K562 (cell line): ENCODE measurements around the gene TMEM95. TPM values are rescaled to one million over a fixed set of nuclear protein-coding genes. Genes with fewer than 3 reads are reported as not detected.

Source experiments
- ELK1 ChIP-seq: sonication (generic); formaldehyde crosslinking; IDR thresholded peaks from 2 replicates; pipeline ENCODE4 v1.8.1; 2022; ENCODE audit warnings: missing genetic modification reagents
- JUND ChIP-seq, 2 experiments: IDR thresholded peaks; 2 replicates in 1 of 2; 3 replicates in 1 of 2; pipeline ENCODE4 v1.6.1; 2011; ENCODE audit warnings: borderline replicate concordance in 2 of 2, low read depth in 2 of 2, low read length in 2 of 2, improper control_type of control experiment in 1 of 2, missing biosample characterization in 1 of 2, missing genetic modification characterization in 1 of 2, missing genetic modification reagents in 1 of 2
- RREB1 ChIP-seq: fragments of 250-450 bp; sonication (Bioruptor Pico); IDR thresholded peaks from 2 replicates; pipeline ENCODE4 v1.4.0; 2020
- polyA plus RNA-seq, 8 experiments: library from polyadenylated mRNA; depleted of rRNA in 4 of 8; stranded (reverse) in 5 of 8; unstranded in 3 of 8; fragments of >200 nt; fragmentation: Nextera tagmentation in 2 of 8; fragmentation: Illumina TruSeq in 1 of 8; extraction: Ambion mirVana in 2 of 8; extraction: Trizol in 1 of 8; gene quantifications; 2 replicates each; pipeline versions ENCODE4 v1.2.1 to v1.2.3, GENCODE V29; 2011 to 2014; ENCODE audit warnings: inconsistent platforms in 1 of 8, missing spikeins in 1 of 8
- total RNA-seq, 7 experiments: library from RNA; depleted of rRNA in 6 of 7; stranded (reverse); fragments of >200 nt in 6 of 7; fragmentation: Illumina TruSeq in 2 of 7; extraction: Trizol in 2 of 7; gene quantifications; 2 replicates each; pipeline versions ENCODE4 v1.2.1 to v1.2.3, GENCODE V29; 2011 to 2021; ENCODE audit warnings: low replicate concordance in 1 of 7
- TF ChIP-seq, protein P1 (sequence below), 2 experiments: IDR thresholded peaks; 2 replicates each; pipeline ENCODE4 v1.6.1; 2012; ENCODE audit warnings: improper control_type of control experiment in 2 of 2, low read depth in 2 of 2, low read length in 2 of 2, borderline replicate concordance in 1 of 2
- TF ChIP-seq, protein P2 (sequence below), 2 experiments: fragments of 450-650 bp; conservative IDR thresholded peaks; 2 replicates each; pipeline ENCODE4 v1.6.1; 2017; ENCODE audit warnings: mild to moderate bottlenecking in 2 of 2, moderate library complexity in 2 of 2

The TMEM95 gene
- total and polyA plus RNA-seq, 9 of the 15 experiments (the other 6 are each of a cell fraction or from before 2014, with no cell fraction given), result not detected

- TF ChIP-seq JUND (IDR thresholded peaks at IDR 0.05; ENCODE audit: borderline replicate concordance, low read depth, low read length) (no peak), JUND (tag; IDR thresholded peaks at IDR 0.05; ENCODE audit: borderline replicate concordance, low read depth, low read length) (no peak), ELK1 (CRISPR knock-in tag) (no peak), RREB1 (CRISPR knock-in tag) (no peak)
- TF ChIP-seq, protein P1, sequence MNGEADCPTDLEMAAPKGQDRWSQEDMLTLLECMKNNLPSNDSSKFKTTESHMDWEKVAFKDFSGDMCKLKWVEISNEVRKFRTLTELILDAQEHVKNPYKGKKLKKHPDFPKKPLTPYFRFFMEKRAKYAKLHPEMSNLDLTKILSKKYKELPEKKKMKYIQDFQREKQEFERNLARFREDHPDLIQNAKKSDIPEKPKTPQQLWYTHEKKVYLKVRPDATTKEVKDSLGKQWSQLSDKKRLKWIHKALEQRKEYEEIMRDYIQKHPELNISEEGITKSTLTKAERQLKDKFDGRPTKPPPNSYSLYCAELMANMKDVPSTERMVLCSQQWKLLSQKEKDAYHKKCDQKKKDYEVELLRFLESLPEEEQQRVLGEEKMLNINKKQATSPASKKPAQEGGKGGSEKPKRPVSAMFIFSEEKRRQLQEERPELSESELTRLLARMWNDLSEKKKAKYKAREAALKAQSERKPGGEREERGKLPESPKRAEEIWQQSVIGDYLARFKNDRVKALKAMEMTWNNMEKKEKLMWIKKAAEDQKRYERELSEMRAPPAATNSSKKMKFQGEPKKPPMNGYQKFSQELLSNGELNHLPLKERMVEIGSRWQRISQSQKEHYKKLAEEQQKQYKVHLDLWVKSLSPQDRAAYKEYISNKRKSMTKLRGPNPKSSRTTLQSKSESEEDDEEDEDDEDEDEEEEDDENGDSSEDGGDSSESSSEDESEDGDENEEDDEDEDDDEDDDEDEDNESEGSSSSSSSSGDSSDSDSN (IDR thresholded peaks at IDR 0.05; ENCODE audit: borderline replicate concordance in 1 of 2, low read depth in 2 of 2, low read length in 2 of 2), result no peak
- TF ChIP-seq, protein P2, sequence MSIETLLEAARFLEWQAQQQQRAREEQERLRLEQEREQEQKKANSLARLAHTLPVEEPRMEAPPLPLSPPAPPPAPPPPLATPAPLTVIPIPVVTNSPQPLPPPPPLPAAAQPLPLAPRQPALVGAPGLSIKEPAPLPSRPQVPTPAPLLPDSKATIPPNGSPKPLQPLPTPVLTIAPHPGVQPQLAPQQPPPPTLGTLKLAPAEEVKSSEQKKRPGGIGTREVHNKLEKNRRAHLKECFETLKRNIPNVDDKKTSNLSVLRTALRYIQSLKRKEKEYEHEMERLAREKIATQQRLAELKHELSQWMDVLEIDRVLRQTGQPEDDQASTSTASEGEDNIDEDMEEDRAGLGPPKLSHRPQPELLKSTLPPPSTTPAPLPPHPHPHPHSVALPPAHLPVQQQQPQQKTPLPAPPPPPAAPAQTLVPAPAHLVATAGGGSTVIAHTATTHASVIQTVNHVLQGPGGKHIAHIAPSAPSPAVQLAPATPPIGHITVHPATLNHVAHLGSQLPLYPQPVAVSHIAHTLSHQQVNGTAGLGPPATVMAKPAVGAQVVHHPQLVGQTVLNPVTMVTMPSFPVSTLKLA (conservative IDR thresholded peaks at IDR 0.05), result no peak
Observed at GRCh38 chr17:7341842-7342241, 13.1 kb upstream of the TMEM95 start (continued).
